GM12892 (cell line): Measurements from ENCODE around the gene LECT2.

Experiments used
- POLR2A ChIP-seq: IDR thresholded peaks from 2 replicates; pipeline ENCODE4 v1.6.1; 2011; ENCODE audit warnings: low read depth, low read length, control low read depth
- POLR2AphosphoS5 ChIP-seq: IDR thresholded peaks from 2 replicates; pipeline ENCODE4 v1.6.1; 2011; ENCODE audit warnings: low read depth, low read length, control low read depth

- TF ChIP-seq POLR2AphosphoS5 (no peak), POLR2A (no peak)
Observed at GRCh38 chr5:135954899-135955298, at the start of gene LECT2.
